AML-193 (cell line): ENCODE results near the gene TRIP4.
"Not testable (repeated sequence)": the region's sequence is repeated elsewhere in the genome, so short reads cannot be mapped to it uniquely, and the experiment has no call there.

Experiments
- DNase-seq, 2 experiments: peaks; one replicate each; lab custom pipeline; 2025; lab: John Stamatoyannopoulos, UW

The TRIP4 gene

DNA sequence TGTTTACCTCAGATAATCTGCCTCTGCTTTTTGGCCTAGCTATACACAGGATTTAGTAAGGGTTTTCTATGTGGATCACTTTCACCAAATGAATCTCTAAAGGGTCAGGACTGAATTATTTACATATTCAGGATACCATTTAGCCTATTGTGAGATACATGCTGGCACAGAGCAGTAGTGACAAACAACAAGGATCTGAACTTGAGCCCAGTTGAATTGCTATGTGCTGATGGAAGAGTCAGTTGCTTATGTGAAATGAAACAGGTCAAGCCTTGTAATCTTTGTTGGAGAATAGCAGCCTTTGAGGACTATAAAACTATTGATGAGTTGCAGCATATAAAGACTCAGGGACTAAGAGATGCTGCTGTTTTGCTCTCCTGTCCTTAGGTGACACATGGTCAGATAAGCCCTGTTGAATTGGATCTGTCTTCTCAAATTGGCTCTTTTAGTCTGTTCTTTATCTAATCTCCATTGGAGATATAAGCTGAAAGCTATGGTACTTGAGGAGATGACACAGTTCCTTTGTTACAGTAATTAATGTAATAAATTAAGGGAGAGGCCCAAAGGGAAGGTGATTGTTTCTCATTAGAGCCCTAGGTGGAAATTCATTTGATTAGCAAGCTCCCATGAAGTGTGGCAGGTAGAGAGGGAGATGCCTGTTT is 103.1 kb downstream of the TRIP4 start:
- DNase-seq: no peak

DNA sequence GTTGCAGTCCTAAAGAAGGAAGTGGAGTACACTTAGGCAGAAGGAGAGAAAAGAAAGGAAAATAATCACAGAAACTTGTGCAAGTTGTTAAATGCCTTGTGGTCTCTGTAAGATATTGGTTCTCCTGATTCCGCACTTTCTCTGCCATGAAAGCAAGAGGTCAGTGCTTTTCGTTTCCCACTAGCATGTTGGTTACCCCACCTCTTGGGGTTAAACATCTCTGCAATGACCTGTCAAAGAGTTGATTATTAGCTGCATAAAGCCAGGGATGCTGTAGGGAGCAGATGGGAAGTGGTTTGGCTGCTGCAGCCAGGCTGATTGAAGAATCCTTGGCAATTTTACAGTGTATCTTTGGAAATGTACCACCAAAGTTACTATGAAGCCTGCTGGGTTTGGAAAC is 106.0 kb downstream of the TRIP4 start:
- no peak for DNase-seq

DNA sequence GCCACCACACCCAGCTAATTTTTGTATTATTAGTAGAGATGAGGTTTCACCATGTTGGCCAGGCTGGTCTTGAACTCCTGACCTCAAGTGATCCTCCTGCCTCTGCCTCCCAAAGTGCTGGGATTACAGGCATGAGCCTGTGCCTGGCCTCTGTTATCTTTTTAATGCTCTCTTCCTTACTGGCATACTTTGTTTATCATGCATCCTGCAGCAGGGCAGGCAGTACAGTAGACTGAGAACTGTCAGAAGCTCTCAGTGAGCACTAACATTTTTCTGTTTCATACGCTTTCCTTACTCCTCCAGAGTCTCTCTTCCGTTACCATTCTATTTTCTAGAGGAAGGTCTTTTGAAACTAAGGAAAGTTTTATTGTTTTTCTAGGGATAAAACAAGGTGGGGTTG is 108.3 kb downstream of the TRIP4 start:
- DNase-seq: not testable (repeated sequence)

DNA sequence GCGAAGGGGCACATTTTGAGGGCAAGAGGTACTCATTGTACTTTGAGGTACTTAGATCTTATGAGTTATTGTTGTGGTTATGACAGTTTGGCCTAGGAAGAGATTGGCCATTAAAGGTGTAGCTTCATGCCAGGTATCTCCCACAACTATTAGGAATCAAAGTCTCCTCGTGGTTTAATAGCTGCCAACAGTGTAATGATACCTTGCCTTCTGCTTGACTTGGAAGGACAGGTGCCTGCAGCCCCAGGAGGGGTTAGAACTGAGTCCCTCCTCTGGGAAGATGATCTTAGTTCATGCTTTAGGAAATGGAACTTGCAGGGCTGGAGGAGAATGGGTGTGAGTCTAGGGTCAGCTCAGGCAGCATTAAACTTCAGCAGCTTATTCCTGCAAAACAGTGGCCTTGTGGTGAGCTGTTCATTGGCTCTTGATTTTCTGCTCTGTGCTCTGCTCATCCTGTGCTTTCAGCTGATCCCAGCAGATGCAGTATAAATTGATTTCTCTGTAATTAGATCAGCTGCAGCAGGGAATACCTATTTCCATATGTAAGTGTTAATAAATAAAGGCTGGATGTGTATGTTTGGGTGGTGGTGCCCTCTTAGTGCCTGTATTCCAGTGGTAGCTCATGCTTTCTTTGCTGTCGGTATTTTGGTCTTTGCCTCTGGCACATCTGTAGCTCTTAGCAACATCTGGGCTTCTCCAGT is 113.2 kb downstream of the TRIP4 start:
- DNase-seq: no peak

DNA sequence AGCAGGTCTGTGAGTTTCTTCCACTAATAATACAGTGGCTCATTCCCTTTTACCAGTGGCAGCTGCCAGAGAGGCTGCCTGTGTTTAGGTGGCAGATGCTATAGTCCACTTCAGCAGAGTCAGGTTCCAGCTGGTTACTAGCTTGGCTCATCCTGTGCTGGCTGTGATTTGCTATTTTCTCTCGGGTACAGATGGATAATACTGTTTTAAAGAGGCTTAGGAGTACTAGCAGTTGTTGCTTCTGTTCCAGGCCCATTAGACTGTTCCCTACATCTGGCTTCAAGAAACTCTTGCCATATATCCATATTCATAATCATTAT is 113.7 kb downstream of the TRIP4 start:
- DNase-seq: no peak

DNA sequence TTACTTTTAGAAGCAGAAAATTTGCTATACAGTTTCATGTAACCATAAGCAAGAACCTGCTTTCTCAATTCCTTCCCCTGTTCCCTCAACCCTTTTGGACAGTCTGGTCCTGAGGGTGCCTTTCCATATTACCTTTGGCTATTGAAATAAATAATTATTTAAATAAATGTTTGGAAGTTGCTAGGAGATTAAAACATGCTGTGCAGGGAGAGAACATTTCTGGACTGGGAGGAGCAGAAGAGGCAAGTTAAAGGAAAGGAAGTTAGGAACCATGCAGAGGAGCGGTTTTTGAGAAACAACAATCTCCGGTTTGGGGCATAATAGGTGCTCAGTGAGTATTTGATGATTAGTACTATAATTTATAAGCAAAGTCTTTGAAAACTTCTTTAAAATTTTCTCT is 114.5 kb downstream of the TRIP4 start:
- no peak for DNase-seq

DNA sequence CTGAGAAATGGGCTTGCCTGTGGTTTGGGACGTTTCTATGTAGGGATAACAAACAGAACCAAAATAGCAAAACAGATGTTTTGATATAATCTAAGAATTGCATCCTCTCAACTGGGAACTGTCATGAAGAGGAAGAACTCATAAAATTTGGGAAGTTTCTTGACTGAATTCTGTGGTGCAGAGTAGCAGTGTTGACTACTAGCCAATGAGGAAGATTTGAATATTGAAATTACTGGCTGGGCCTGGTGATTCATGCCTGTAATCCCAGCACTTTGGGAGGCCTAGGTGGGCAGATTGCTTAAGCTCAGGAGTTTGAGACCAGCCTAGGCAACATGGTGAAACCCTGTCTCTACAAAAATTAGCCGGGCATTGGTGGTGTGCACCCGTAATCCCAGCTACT is 114.9 kb downstream of the TRIP4 start:
- no peak for DNase-seq

DNA sequence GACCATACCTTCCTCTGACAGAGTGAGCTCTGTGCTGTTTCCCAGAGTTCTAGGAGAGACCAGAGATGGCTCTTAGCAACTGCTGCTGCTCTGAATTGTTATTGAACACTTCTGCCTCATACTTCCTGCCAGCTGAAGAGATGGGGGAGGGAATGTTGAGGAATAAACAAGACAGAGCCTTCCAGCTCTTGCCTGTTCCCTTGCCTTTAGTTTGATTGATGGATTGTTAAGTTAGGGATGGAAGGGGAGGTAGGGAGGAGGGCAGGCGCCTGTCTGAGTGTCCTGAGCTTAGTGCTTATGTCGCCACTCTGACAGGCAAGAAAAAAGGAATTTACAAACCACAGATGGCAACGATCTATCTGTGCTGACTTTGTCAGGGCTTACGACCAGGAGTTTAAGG is 115.6 kb downstream of the TRIP4 start:
- no peak for DNase-seq

DNA sequence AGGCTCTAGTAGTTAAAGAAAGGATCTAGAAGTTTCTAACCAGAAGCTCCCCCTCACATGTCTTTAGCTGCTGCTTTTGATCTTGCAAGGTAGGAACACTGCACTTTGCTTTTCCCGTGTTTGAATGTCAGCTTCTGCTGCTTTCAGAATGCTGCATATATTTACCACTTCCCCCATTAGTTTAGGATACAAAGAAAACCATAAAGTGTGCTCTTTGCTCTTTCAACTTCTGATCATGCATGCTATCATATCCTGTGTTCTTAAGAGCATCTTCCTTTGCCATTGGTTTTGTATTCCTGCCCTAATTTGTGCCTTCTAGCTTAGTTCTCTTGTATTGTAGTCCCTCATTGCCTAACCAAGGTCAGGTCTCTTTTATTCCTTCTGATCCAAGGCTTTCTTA is 116.0 kb downstream of the TRIP4 start:
- no peak for DNase-seq
